GM21786 (cell line): ENCODE results near the gene CENPA.
"Not testable (repeated sequence)": the region's sequence is repeated elsewhere in the genome, so short reads cannot be mapped to it uniquely, and the experiment has no call there.

ENCODE experiments used
- ATAC-seq: cut with Tn5 transposase; IDR thresholded peaks from one replicate; pipeline ENCODE4 v1.9.1; 2021; ENCODE audit not compliant: unreplicated experiment

Gene CENPA

GRCh38 chr2:26785431-26786206 lies at the start of gene CENPA:
Gene CENPA, plus strand, starts transcription at chr2:26786056. Its CDS starts 141 bp downstream, at chr2:26786197.
- ATAC-seq: peak; percentile 99

- ATAC-seq: no peak
Observed at GRCh38 chr2:26737221-26737620, 48.6 kb upstream of the CENPA start.

- ATAC-seq: no peak
Observed at GRCh38 chr2:26738481-26738880, 47.4 kb upstream of the CENPA start.

GRCh38 chr2:26739514-26739913 lies 46.3 kb upstream of the CENPA start:
- ATAC-seq: no peak

- no peak for ATAC-seq
Observed at GRCh38 chr2:26740346-26740745, 45.5 kb upstream of the CENPA start.

GRCh38 chr2:26740890-26741302 lies 45.0 kb upstream of the CENPA start:
- ATAC-seq: no peak

- ATAC-seq: no peak
Observed at GRCh38 chr2:26742048-26742770, 43.6 kb upstream of the CENPA start.

GRCh38 chr2:26743852-26744251 lies 42.0 kb upstream of the CENPA start:
- no peak for ATAC-seq

GRCh38 chr2:26744953-26745352 lies 40.9 kb upstream of the CENPA start:
- no peak for ATAC-seq

- ATAC-seq: peak; percentile 60
Observed at GRCh38 chr2:26745609-26746327, 40.1 kb upstream of the CENPA start.

GRCh38 chr2:26746934-26747333 lies 38.9 kb upstream of the CENPA start:
- ATAC-seq: no peak

GRCh38 chr2:26749787-26750420 lies 36.0 kb upstream of the CENPA start:
- ATAC-seq: not testable (repeated sequence)

- ATAC-seq: not testable (repeated sequence)
Observed at GRCh38 chr2:26750467-26750866, 35.4 kb upstream of the CENPA start.

GRCh38 chr2:26752656-26753055 lies 33.2 kb upstream of the CENPA start:
- no peak for ATAC-seq

- no peak for ATAC-seq
Observed at GRCh38 chr2:26754539-26754938, 31.3 kb upstream of the CENPA start.

GRCh38 chr2:26754972-26755670 lies 30.7 kb upstream of the CENPA start:
- no peak for ATAC-seq

GRCh38 chr2:26756337-26756736 lies 29.5 kb upstream of the CENPA start:
- ATAC-seq: no peak

- peak; percentile 61 for ATAC-seq
Observed at GRCh38 chr2:26757873-26758789, 27.7 kb upstream of the CENPA start.

GRCh38 chr2:26758790-26759321 lies 27.0 kb upstream of the CENPA start:
- no peak for ATAC-seq
